Measurements from ENCODE around the gene ABCA12. TPM values are rescaled to one million over a fixed set of nuclear protein-coding genes. Genes with fewer than 3 reads are reported as not detected.

The ABCA12 gene
- total and polyA plus RNA-seq, 2 of the 13 experiments (the other 11 are each of a cell fraction or from before 2014, with no cell fraction given), result 0.02 to 0.07 TPM

- H4K20me1 ChIP-seq (ENCODE audit: insufficient read depth, low read length), result no peaks in the 10 kb centered on the region
- WGBS (ENCODE audit: low lambda C conversion rate), result 28% methylated on average over 8 of the region's 8 CpGs
- H3K4me1 ChIP-seq (ENCODE audit: insufficient read depth, low read length), result no peaks in the 10 kb centered on the region
- no peak overlapping the region for H3K27ac ChIP-seq (ENCODE audit: extremely low read length, insufficient read depth, low read length)
- H3K9me3 ChIP-seq (ENCODE audit: low read length), result no peaks in the 10 kb centered on the region
- H3K4me2 ChIP-seq (ENCODE audit: low read depth, low read length), result no peak overlapping the region
- H3K36me3 ChIP-seq (replicated peaks in 1 of 2; ENCODE audit: control insufficient read depth in 1 of 2, insufficient read depth in 2 of 2, low read length in 2 of 2), result no peaks in the 10 kb centered on the region
- H3K27me3 ChIP-seq (ENCODE audit: control insufficient read depth in 1 of 2, insufficient read depth in 2 of 2, low read length in 2 of 2), result peaks cover 0 to 5% of the 10 kb centered on the region in 2 experiments; a peak in 2 of 5 replicates
- ChIA-PET CTCF (ENCODE audit: low intra/inter-chr PET ratio, low total read pairs) (no interaction called here), POLR2A (no interaction called here)
- no peak for ATAC-seq
- TF ChIP-seq MED1 (CRISPR knock-in tag; IDR thresholded peaks at IDR 0.05) (no peak), ZNF678 (CRISPR knock-in tag; IDR thresholded peaks at IDR 0.05) (no peak), PLRG1 (conservative IDR thresholded peaks at IDR 0.05) (no peak), ARID3A (IDR thresholded peaks at IDR 0.05; ENCODE audit: low read depth, low read length) (no peak), ZNF780A (CRISPR knock-in tag; IDR thresholded peaks at IDR 0.05) (no peak), ZIK1 (CRISPR knock-in tag; IDR thresholded peaks at IDR 0.05; ENCODE audit: borderline replicate concordance, low read depth) (no peak), ZNF639 (CRISPR knock-in tag; conservative IDR thresholded peaks at IDR 0.05) (no peak), ZNF615 (CRISPR knock-in tag; IDR thresholded peaks at IDR 0.05; ENCODE audit: borderline replicate concordance) (no peak), ZNF496 (CRISPR knock-in tag; IDR thresholded peaks at IDR 0.05; ENCODE audit: insufficient replicate concordance) (no peak), HNRNPLL (IDR thresholded peaks at IDR 0.05; ENCODE audit: low read depth, low read length, poor library complexity, severe bottlenecking) (no peak), ZNF441 (CRISPR knock-in tag; IDR thresholded peaks at IDR 0.05; ENCODE audit: borderline replicate concordance) (no peak), ZNF589 (CRISPR knock-in tag; conservative IDR thresholded peaks at IDR 0.05) (no peak), ZNF550 (CRISPR knock-in tag; IDR thresholded peaks at IDR 0.05; ENCODE audit: borderline replicate concordance) (no peak), ZSCAN29 (CRISPR knock-in tag; conservative IDR thresholded peaks at IDR 0.05) (no peak), EED (CRISPR knock-in tag; IDR thresholded peaks at IDR 0.05) (no peak), GMEB2 (CRISPR knock-in tag; IDR thresholded peaks at IDR 0.05; ENCODE audit: low read depth) (no peak), ZBTB8A (CRISPR knock-in tag; IDR thresholded peaks at IDR 0.05; ENCODE audit: borderline replicate concordance, low read depth) (no peak), CSRNP2 (CRISPR knock-in tag; conservative IDR thresholded peaks at IDR 0.05; ENCODE audit: low read depth) (no peak)
- intact Hi-C loops (cut with micrococcal nuclease; ENCODE audit: unreplicated experiment) (no loop called here), in situ Hi-C loops (cut with HindIII; ENCODE audit: extremely low pct_ligation_motif_present, low pct_unique_long_range_greater_than_20kb) (loop anchor here (25.0 kb wide), 2 partner anchors 1207 to 1757 kb away; no protein-coding TSS in a partner anchor)
- H3K9ac ChIP-seq (ENCODE audit: insufficient read depth, low read depth, low read length), result no peak overlapping the region
- no peak for FAIRE-seq
- no peak overlapping the region for H2AFZ ChIP-seq (ENCODE audit: low read length)
- BruUV-seq (replicated peaks), result no TSS peak
- H3K79me2 ChIP-seq (ENCODE audit: insufficient read depth, low read length), result no peaks in the 10 kb centered on the region
- H3K4me3 ChIP-seq (replicated peaks in 1 of 3; ENCODE audit: insufficient read depth in 1 of 3, low read depth in 2 of 3, low read length in 3 of 3), result no peak overlapping the region
- DNase-seq (ENCODE audit: low spot score), result no peak
These were observed 118.8 kb downstream of the ABCA12 start for GRCh38 chr2:215019521-215020145.

All from HepG2 (cell line).